Activated gamma-delta T cell (primary cell): ENCODE data around the gene DDX42.
A peak's percentile ranks its signal among the peaks of the same experiment; 100 is the strongest.

ENCODE experiments used
- DNase-seq: peaks from one replicate; lab custom pipeline; 2025; lab: John Stamatoyannopoulos, UW
- total RNA-seq, 2 donors: gene quantifications; one replicate each; lab custom pipeline; 2026; lab: John Stamatoyannopoulos, UW

Gene DDX42, protein sequence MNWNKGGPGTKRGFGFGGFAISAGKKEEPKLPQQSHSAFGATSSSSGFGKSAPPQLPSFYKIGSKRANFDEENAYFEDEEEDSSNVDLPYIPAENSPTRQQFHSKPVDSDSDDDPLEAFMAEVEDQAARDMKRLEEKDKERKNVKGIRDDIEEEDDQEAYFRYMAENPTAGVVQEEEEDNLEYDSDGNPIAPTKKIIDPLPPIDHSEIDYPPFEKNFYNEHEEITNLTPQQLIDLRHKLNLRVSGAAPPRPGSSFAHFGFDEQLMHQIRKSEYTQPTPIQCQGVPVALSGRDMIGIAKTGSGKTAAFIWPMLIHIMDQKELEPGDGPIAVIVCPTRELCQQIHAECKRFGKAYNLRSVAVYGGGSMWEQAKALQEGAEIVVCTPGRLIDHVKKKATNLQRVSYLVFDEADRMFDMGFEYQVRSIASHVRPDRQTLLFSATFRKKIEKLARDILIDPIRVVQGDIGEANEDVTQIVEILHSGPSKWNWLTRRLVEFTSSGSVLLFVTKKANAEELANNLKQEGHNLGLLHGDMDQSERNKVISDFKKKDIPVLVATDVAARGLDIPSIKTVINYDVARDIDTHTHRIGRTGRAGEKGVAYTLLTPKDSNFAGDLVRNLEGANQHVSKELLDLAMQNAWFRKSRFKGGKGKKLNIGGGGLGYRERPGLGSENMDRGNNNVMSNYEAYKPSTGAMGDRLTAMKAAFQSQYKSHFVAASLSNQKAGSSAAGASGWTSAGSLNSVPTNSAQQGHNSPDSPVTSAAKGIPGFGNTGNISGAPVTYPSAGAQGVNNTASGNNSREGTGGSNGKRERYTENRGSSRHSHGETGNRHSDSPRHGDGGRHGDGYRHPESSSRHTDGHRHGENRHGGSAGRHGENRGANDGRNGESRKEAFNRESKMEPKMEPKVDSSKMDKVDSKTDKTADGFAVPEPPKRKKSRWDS
- 129 to 208 reads per million in 2 donors for total RNA-seq

DNA sequence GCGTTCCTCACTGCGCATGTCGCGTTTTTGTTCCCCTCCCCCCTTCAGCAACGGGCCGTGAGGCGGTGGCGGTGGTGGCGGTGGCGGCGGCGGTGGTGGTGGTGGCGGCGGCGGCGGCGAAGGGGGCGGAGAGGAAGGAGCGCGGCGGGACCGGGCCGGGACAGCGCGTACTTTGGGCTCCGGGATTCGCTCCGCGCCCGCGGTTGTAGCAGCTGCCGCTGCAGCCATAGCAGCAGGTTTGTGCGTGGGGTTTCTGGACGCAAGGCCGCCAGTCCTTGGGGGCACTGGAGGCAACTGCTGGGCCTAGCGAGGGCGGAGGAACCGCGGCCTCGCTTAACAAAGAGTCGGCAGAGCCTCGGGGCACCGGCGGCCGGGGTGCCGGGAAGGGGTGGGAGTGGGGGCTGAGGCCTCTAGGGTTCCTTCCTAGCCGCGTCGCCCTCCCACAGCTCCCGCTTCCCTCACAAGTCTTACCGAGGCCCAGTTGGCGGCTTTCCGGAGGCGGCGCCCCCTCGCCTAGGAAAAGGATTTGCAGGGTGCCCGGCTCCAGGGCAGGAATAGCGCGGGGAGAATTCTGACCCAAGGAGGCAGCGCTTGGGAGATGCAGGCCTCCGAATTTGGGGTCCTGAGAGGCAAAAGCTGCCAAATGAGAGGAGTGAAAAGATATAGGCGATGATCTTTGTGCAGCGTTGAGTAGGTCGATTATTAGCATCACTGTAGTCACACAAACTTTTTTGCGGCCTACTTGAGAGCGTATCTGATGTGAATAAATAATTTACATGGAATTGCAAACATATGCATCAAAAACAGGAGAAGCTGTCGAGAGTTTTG, at the start of gene DDX42:
Gene DDX42, plus strand, starts transcription at position 30 of the 828 bp plus-strand sequence. CDS start 12,880 bp downstream, outside the sequence.
- peak; percentile 78 for DNase-seq

DNA sequence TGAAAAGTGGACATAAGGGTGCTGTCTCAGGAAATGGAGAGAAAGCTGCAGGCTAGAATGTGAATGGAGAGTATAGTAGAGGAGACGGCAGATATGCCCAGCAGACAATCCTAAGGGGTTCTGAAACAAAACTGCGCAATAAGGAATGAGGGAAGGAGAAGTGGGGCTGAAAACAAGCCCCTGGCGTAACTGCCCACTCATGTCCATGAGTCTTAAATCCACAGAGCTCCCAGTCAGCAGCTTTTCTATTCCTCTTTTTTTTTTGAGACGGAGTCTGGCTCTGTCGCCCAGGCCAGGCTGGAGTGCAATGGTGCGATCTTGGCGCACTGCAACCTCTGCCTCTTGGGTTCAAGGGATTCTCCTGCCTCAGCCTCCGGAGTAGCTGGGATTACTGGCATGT, 38.3 kb upstream of the DDX42 start:
- no peak for DNase-seq

DNA sequence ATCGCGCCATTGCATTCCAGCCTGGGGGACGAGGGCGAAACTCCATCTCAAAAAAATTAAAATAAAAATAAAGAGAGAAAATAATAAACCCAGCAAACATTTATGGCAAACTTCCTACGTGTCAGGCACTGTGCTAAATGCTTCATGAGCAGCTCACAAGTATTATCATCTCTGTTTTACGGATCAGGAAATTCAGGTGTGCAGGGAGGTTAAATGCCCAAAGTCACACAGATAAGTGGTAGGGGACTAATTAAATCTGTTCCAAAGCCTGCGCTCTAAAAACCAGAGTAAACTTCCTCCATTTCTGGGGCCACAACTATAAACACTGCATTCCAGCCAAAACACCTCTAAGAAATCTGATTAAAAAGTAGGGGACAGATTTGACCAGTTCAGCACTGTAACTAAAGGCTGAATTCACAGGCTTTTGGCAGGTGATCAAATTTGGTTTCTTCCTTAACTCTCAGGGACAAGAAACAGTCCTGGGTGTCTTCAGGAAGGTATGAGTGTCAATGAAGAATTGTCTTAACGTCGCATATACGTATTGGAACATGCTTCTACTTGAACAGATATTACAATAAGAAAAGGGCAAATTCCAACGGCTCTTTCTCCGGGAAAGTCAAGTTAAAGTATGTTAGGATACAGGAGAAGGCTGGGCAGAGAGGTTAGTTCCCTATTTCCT, 33.4 kb upstream of the DDX42 start:
- DNase-seq: no peak

DNA sequence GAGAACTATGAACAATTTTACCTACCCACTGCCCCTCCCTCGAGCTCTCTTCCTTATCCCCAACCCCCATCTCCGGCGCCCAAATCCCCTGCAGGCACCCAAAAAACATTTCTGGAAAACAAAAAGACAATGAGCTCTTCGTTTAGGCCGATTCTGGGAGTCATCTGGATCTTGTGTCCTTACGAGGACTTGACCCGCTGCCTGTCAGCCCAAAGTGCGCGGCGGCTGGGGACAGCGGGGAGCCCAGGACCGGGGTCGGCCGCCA, 32.9 kb upstream of the DDX42 start:
- DNase-seq: no peak

DNA sequence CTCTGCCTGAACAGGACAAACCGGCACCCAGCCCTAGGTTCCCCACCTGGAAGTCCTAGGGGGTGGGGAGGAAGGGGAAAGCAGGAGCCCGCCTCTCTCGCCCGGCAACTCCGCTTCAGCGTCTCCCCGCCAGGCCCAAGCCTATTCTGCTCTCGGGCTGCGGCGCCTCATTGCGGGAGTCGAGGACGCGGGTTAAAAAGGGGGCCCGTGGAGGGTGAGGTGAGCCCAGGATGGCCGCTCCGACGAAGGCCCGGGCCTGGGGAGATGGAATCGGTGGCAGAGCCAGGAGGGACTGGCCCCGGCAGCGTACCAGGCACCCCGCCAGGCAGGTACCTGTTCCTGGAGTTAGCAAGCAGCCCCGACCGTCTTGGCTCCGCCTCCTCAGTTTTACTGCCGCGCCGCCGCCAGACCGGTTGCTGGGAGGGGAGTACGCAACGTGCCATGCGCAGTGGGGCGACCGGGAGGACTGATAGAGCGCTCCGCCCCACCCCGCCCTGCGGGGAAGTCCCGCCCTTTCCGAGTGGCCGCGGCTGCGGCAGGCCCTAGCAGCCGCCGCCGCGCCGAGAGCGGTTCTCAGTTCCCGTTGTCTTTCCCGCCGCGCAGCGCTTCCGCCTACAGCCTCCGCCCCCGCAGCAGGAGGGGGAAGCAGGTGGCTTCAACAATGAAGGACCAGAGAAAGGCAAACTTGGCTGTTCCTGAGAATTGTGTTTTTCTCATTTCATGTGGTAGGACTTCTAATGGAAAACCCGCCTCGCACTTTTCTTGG, 32.4 kb upstream of the DDX42 start, which contains the start of gene STRADA:
Gene STRADA, minus strand, starts transcription at position 392 of the 766 bp plus-strand sequence. CDS start 13,430 bp downstream, outside the sequence.
- peak; percentile 98 for DNase-seq

DNA sequence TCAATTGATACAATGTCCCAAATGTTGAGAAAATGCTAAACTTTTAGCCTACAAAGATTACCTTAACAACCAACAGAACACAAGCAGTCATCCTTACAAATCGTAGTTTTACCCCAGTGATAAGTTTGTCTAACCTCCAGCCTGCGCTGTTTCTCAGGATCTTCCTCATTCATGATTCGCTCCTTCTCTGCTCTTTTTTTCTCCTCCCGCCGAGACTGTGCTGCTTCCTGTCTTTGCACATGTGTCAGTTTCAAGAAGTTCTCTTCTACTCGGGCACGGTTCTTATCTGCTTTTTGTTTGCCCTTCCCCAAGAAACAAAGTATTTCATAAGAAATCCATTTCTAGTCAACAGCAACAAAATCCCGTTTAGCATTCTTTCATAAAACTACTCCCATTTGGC, 22.2 kb upstream of the DDX42 start:
- DNase-seq: no peak

DNA sequence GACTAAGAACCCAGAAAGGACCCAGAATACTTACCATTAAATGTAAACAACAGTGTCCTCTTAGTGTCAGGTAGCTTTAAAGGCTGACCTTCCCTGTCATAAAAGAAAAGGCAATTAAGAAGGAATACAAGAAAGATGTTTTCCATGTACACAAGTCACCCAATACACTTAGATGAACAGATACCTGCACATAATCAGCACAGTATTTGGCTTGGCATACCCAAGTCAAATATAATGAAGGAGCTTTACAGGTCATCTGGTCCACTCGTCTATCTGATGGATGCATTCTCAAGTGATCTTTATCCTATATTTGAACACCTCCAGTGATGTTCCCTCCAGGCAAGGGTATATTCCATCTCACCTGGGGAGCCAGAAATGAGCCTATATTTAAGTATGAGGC, 21.3 kb upstream of the DDX42 start:
- no peak for DNase-seq

DNA sequence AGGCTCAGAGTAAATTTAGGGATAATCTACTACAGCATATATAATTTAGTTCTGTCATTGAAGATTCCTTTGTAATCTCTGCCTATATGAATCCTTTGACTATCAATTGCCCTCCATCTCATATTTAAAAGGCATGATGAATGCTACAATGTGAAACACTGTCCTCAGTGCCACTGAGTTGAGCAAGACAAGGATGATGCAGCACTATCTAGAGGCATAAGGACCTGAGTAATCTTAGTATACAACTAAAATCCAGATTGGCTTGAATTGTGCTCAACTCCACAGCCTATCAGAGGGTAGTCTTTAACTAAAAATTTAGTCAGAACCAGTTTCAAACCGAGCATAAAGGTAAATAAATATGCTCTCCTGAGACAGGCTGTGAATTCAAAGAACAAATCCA, 20.8 kb upstream of the DDX42 start:
- no peak for DNase-seq

DNA sequence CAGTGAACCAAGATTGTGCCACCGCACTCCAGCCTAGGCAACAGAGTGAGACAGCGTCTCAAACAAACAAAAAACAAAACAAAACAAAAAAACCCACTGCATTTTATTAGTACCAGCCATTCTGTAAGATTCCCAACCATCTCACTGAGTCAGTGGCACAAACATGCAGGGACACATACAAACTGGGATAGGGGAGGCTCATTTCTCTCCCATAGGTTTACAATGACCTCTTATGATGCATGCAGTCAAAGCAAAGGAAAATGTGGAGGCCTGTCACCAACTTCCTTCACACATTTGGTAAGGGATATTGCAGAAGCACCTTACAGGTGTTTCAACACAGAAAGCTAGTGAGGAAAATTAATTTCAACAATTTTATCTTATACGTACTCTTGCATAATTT, 19.9 kb upstream of the DDX42 start:
- DNase-seq: no peak

DNA sequence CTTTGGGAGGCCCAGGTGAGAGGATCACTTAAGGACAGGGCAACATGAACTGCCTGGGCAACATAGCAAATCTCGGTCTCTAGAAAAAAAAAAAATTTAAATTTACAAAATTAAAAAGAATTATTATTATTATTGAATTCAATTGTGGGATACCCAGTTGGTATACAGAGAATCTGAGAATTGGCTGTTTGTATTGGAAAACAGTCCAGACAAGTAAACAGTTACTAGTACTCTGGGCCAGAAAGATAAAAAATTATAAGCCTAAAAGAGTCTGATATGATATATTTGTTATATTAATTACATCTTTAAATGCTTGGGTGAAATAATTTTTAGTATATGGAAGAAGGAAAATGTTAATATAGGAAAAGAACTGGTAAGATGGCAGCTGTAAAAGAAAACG, 15.5 kb upstream of the DDX42 start:
- DNase-seq: no peak

DNA sequence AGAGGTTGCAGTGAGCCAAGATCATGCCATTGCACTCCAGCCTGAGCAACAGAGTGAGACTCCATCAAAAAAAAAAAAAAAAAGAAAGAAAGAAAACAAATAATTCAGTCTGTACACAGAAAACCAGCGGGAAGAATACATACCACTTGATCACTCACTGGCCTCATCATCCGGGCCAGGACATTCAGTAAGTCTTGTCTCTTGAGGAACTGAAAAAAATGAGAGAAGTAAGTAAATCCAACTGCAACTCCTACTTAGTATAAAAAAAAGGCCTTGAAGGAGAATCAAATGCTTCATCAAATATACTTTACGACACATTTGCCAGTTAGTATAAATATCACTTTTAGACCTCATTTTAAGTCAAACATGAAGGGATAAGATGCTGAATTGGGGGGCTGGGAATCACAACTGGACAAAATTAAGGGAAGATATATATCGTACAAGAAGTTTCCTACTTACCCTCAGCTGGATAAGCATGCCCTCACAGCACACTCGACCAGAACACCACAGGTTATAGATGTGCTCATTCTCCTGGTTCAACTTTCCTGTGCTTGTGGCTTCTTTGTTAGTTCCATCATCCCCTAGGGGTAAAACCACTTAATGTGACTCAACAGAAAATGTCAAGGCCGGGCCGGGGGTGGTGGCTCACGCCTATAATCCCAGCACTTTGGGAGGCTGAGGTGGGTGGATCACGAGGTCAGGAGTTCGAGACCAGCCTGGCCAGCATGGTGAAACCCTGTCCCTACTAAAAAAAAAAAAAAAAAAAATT, 13.0 kb upstream of the DDX42 start:
- no peak for DNase-seq

DNA sequence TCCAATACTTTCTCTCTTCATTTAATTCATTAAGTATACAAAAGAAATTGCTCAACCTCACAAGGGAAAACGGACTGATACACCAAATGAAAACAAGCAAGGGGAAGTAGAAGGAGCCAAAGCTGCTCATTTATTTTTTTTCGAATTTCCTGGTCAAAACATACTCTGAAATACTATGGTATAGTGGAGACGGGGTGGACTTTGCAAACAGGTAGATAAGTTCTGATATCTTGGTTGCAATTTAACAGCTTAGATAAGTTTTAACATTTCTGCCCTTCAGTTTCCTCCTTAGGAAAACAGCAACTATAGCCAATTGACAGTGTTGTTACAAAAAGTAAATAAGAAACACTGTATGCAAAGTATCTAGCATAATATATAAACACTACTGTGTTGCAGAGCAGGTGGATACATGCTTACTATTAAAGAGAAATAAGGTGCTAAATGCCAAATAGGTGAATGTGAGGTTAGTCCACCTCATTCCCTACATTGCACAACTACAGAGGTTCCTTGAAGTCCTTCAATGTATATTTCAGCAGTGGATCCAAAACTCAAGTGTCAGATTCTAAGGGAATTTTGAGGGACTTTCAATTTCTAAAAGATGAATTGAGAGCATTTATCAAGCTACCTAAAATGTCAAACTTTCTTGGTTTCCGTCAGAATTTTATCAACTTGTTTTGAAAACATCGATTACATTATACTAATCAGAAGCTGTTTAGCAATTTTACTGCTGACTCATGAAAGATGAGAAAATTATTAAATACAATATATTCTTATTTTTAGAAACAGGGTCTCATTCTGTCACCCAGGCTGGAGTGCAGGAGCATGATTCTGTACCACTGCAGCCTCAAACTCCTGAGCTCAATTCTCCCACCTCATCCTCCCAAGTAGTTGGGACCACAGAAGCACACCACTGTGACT, 11.6 kb upstream of the DDX42 start:
- no peak for DNase-seq

DNA sequence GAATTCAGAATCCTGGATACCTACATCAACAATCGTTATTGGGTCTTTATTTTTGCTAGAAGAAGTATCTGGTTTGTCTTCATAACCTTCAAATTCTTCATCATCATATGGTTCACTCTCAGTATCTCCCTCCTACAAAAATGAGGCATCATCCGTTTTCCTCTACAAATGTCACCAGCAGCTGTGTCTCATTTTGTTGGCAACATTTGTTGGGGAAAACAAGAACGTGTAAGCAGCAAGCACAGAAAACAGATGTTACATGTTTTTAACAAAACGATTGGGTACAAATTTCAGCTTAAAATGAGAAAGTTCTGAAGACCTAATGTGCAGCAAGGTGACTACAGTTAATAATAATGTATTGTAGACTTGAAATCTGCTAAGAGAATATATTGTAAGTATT, 9.3 kb upstream of the DDX42 start:
- no peak for DNase-seq

DNA sequence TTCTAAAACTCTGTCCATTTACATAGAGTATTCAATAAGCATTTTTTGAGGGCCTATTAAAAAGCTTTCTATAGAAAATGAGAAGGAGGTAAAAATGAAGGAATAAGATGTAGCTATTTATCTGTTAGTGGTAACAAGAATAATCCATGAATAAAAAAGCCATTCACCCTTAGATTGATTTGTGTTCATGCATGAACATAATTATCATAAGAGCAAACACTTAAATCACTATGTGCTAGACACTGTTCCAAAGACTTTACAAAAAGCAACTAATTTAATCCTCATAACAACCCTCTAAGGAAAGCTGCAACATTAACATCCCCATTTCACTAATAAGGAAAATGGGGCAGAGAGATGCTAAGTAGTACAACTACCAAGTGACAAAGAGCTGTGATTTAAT, 7.2 kb upstream of the DDX42 start:
- no peak for DNase-seq

DNA sequence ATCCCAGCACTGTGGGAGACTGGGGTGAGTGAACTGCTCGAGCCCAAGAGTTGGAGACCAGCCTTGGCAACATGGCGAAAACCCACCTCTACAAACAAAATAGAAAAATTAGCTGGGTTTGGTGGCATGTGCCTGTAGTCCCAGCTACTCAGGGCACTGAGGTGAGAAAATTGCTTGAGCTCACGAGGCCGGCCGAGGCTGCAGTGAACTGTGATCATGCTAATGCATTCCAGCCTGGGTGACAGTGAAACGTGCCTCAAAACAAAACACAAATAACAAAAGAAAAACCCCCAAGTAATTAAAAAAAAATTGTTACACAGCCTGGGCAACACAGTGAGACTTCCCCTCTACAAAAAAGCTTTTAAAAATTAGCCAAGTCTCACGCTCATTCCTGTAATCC, 5.5 kb upstream of the DDX42 start:
- no peak for DNase-seq

DNA sequence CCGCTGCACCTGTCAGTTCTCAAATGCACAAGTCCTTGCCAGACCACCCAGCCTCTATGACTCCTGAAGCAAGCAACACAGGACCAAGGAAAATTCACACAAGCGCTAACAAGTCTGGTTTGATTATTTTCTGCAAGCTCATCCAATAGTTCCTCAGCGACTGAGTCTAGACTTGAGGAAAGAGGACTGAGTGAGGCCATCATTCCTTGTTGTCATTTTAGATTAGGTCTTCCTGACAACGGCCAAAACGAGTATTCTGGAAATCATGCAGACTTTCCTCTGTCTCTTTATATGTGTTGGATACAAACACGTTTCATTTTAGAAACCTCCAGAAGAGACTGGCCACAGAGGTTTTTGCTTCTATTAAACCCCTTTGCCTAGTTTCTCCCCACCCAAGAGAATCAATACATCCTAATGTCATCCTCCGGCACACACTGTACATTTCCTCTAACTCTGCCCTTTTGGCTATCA, 1.1 kb upstream of the DDX42 start:
- no peak for DNase-seq

DNA sequence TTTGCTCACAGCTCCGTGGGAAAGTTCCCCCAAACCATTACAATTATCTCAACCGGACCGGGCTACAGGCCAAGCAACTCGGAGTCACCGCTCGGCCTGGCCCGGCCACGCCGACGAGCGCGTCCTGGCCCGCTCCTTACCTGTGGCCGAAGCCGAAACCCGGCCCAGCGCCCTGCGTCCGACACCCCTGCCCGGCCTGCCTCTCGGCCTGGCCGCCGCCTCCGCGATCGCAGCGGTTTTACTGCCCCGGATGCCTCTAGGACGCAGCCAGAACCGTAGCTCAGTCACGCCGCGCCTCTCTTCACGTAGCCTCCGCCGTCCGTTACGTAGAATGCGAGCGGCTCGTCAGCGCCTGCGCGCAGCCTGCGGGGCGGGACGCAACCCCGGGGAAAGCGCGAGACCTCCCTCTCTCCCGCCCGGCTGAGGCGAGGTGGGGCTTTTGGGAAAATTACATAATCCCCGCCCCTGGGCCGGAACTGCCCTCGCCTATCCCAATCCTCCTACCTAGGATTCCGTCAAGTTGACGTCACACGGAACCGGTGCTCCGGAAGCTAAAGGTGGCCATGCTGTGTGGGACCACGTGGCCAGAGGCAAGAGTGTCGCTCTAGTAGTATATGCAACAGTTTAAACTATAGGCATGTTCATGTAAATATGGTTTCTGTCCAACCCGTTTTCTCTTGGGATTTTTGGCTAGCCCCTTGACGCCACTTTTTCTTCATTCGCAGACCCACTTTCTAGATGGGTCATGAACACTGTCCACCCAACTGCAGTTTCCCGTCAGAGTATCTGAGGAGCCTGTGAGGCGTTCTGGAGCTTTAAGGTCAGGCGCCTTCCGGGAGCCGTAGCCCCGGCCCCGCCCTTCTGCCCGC, 464 bp upstream of the DDX42 start, which contains the start of gene CCDC47:
Gene CCDC47, minus strand, starts transcription at position 326 of the 869 bp plus-strand sequence. CDS start 7,422 bp downstream, outside the sequence.
- peak; percentile 93 for DNase-seq

DNA sequence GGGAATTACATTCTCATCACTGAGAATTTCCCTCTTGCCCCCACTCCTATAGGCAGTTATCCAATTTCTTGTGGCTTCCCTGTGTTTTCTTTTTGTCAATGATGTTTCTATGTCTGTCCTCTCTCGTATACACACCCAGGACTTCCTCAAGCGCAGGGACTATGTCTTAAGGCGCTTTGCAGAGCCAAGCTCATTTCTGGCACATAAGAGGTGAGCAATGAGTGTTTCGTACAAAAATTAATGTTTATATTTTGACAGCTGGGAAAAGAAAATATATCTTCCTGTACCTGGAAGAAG, 947 bp downstream of the DDX42 start:
- DNase-seq: no peak
